HL-60 (cell line): Measurements from ENCODE around the gene MAPK1.

ENCODE experiments used
- GABPA ChIP-seq: IDR thresholded peaks from 2 replicates; pipeline ENCODE4 v1.6.1; 2012; ENCODE audit warnings: low read depth
- POLR2AphosphoS5 ChIP-seq: IDR thresholded peaks from 2 replicates; pipeline ENCODE4 v1.6.1; 2012; ENCODE audit warnings: low read depth
- SPI1 ChIP-seq: IDR thresholded peaks from 2 replicates; pipeline ENCODE4 v1.6.1; 2012; ENCODE audit warnings: low read depth, mild to moderate bottlenecking, borderline replicate concordance
- TF ChIP-seq, protein P1 (sequence below): IDR thresholded peaks from one replicate; pipeline ENCODE4 v1.5.1; 2011; ENCODE audit warnings: low read length, control low read depth, inconsistent platforms; ENCODE audit not compliant: insufficient read depth
- TF ChIP-seq, protein P2 (sequence below): IDR thresholded peaks from 2 replicates; pipeline ENCODE4 v1.6.1; 2012; ENCODE audit warnings: low read depth; ENCODE audit not compliant: insufficient replicate concordance

GRCh38 chr22:21719024-21719423 lies 148.4 kb downstream of the MAPK1 start:
- TF ChIP-seq, protein P1, sequence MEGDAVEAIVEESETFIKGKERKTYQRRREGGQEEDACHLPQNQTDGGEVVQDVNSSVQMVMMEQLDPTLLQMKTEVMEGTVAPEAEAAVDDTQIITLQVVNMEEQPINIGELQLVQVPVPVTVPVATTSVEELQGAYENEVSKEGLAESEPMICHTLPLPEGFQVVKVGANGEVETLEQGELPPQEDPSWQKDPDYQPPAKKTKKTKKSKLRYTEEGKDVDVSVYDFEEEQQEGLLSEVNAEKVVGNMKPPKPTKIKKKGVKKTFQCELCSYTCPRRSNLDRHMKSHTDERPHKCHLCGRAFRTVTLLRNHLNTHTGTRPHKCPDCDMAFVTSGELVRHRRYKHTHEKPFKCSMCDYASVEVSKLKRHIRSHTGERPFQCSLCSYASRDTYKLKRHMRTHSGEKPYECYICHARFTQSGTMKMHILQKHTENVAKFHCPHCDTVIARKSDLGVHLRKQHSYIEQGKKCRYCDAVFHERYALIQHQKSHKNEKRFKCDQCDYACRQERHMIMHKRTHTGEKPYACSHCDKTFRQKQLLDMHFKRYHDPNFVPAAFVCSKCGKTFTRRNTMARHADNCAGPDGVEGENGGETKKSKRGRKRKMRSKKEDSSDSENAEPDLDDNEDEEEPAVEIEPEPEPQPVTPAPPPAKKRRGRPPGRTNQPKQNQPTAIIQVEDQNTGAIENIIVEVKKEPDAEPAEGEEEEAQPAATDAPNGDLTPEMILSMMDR = no peak
- TF ChIP-seq, protein P2, sequence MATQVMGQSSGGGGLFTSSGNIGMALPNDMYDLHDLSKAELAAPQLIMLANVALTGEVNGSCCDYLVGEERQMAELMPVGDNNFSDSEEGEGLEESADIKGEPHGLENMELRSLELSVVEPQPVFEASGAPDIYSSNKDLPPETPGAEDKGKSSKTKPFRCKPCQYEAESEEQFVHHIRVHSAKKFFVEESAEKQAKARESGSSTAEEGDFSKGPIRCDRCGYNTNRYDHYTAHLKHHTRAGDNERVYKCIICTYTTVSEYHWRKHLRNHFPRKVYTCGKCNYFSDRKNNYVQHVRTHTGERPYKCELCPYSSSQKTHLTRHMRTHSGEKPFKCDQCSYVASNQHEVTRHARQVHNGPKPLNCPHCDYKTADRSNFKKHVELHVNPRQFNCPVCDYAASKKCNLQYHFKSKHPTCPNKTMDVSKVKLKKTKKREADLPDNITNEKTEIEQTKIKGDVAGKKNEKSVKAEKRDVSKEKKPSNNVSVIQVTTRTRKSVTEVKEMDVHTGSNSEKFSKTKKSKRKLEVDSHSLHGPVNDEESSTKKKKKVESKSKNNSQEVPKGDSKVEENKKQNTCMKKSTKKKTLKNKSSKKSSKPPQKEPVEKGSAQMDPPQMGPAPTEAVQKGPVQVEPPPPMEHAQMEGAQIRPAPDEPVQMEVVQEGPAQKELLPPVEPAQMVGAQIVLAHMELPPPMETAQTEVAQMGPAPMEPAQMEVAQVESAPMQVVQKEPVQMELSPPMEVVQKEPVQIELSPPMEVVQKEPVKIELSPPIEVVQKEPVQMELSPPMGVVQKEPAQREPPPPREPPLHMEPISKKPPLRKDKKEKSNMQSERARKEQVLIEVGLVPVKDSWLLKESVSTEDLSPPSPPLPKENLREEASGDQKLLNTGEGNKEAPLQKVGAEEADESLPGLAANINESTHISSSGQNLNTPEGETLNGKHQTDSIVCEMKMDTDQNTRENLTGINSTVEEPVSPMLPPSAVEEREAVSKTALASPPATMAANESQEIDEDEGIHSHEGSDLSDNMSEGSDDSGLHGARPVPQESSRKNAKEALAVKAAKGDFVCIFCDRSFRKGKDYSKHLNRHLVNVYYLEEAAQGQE = no peak
- TF ChIP-seq POLR2AphosphoS5 (no peak), GABPA (no peak), SPI1 (no peak)
